Activated CD4-positive, alpha-beta T cell treated with anti-CD3 and anti-CD28 coated beads, Interleukin-2, amount 50 U/mL, for 4 hours (primary cell): Measurements from ENCODE around the gene ZNF256.

ENCODE experiments used
- DNase-seq, 2 experiments: peaks; one replicate each; pipeline ENCODE4 v3.0.0-alpha.2; 2020

Gene ZNF256

DNA sequence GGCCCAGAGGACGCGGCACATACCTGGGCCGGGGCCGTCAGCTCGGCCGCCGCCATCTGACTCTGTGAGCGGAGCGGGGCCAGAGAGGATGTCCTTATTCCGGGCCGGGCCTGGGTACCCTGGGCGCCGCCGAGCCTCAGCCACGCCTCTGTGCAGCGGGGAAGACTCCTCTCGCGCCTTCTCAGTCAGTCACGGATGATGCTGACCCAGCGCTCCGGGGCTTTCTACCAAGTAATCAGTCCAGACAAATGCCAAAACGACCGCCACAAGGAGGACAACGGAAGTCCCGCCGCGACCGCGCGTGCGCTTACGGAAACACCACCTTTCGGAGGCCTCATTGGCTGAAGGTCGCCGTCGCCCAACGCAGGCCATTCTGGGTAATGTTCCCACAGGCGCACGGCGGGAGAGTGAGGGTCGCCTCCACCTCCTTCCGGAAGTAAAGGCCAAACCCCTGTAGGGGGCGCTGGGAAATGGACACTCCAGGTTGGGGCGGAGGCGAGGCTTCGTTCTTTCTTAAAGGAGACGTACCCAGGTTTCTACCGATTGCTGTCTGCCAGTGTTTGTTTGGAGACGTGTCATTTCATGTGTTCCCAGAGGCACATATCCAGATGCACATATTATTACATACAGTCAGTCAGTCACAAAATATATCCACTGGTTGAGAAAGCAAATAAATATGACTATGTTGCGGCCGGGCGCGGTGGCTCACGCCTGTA lies at the start of gene ZNF256:
Gene ZNF256 (minus strand): TSS at position 288 of the 716 bp plus-strand sequence. CDS start 232 bp downstream, at position 56.
- DNase-seq, result peak; percentile 88 to 90

DNA sequence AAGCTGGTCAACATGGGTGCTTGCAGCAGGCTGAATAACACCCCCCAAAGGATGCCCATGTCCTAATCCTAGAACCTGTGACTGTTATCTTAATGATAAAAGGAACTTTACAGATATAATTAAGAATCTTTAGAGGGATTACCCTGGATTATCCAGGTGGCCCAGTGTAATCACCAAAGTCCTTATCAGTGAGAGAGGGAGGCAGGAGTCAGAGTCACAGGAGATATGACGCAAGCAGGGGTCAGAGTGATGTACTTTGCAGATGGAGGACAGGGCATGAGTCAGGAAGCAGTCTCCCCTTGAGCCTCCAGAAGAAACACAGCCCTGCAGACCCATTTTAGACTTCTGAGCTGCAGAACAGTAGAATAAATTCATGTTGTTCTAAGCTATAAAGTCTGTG lies 45.3 kb upstream of the ZNF256 start:
- DNase-seq, result no peak

DNA sequence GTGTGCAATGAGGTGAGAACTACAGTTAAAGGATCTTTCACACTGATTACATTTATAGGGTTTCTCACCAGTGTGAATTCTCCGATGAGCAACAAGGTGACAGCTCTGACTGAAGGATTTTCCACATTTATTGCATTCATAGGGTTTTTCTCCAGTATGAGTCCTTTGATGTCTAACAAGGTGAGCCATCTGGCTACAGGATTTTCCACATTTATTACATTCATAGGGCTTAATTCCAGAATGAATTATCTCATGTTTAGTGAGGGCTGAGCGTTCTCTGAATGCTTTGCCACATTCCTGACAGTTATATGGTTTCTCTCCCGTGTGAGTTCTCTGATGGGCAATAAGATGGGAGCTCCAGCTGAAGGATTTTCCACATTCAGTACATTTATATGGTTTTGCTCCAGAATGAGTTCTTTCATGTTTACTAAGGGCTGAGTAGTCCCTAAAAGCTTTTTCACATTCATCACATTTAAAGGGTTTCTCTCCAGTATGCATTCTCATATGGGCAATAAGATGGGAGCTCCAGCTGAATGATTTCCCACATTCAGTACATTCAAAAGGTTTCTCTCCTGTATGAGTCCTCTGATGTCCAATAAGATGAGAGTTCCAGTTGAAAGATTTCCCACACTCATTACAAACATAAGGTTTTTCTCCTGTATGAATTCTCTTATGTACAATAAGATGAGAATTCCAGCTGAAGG lies 31.2 kb upstream of the ZNF256 start:
- DNase-seq, result no peak

DNA sequence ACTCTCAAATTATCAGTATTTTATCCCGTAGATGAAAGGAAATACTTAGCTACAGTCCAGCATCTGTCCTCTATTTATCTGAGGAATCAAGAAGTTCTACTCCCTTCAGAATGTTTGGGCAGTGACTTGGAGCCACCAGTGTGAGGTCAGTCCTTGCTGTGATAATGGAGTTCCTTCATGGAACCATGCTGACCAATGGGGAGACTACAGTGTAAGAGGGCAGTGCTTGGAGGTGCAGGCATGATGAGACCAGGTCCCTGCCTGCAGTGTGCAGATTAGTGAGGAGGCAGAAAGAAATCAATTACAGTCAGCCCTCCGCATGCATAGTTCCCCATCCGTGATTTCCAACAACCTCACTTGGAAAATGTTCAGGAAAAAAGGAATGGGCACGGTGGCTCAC lies 26.9 kb upstream of the ZNF256 start, which contains the start of gene C19orf18:
Gene C19orf18 (minus strand): TSS at position 101 of the 400 bp plus-strand sequence. CDS start 102 bp downstream, outside the sequence.
- DNase-seq, result no peak

DNA sequence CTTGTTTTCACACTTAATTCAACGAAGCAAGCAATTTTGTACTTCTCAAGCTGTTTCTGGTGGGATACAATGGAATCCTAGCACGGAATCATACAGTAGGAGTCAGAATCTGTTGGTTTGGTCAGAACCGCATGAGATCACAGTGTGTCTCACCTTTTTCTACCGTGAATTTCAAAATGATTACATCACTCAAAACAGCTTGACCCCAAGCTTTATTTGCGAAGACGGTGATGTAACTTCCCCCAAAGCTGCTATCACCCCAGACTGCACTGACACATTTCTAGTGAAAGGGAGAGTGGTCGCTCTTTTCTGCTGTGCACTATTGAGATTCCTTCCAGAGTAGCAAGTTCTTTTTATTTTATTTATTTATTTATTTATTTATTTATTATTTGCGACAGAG lies 17.3 kb upstream of the ZNF256 start:
- no peak for DNase-seq

DNA sequence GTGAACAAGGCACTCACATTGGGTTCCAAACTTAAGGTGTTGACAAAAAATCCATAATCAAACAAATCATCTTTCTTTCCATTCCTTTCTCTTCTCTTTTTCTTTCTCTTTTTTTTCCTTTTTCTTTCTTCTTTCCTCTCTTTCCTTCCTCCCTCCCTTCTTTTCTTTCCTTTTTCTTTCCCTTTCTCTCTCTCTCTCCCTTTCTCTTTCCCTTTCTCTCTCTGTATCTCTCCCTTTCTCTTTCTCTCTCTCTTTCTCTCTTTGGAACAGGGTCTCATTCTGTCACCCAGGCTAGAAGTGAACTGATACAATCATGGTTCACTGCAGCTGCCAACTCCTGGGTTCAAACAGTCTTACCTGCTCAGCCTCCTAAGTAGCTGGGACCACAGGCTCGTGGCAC lies 14.3 kb upstream of the ZNF256 start:
- DNase-seq, result no peak

DNA sequence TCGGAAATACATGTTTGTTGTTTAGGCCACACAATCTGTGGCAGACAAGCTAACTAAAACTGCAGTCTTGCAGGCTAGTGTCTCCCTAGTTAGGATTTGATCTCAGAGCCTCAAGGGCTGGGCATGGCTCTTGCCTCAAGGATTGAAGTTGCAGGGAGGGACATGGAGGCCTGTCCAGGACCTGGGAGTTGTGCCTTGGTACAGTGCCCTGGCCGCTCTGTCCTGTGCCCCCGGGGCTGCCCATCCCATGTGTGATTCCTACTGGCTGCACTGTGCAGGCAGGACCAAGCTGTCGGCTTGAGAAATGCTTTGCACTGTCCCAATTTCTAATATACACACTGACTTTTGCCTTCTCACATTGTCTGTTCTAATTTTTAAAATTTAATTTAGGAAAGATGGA lies 7.5 kb upstream of the ZNF256 start:
- no peak for DNase-seq

DNA sequence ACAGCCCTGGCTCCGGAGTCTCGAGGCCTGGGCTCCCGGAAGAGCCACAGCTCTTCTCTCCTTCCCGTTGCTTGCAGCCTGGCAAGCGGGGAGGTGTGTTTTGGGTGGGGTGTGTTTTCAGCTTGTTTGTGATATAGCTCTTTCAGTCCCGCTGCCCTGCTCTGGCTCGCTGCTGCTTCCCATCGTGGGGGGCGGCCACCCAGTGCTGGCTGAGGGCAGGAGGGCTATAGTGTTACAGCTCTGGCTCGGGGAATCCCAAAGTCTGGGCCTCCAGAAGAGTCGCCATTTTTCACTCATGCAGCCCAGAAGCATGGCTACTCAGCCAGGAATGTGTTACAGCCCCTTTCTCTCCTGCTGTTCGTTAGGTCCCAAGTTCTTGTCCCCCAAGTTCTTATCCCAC lies 2.2 kb upstream of the ZNF256 start:
- no peak for DNase-seq

DNA sequence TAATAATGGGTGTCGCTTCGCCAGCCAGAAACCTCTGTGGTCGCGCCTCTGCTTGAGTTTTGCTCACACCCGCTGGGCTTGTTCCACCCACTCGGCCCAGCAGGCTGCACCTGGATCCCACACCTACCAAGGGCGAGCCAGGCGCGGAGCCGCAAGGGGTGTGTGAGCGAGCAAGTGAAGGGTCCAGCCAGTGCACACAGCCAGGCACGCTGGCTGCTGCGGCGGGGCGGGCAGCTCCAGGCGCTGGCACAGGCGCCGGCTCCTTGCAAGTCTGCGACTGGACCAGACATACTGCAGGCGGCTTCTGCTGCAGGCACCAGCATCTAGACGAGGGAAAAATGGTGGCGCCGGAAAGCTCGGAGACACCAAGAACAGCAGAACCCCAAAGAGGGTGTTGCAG lies 1.8 kb upstream of the ZNF256 start:
- DNase-seq, result no peak

DNA sequence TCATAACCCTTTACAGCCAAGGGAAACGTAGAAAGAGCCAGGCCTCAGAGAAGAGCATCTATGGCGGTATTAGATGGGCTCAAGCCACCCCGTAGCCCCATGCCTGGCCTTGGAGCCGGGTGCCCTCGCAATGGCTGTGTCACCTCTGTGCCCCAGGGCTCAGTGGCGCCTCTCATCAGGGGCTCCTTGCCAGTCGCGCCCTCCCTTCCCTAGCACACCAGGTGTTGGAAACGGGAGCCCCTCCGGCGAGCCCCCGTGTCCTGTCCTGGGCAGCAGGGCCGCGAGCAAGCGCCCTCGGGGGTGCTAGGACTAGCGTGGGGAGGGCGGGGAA lies 453 bp downstream of the ZNF256 start:
- no peak for DNase-seq

DNA sequence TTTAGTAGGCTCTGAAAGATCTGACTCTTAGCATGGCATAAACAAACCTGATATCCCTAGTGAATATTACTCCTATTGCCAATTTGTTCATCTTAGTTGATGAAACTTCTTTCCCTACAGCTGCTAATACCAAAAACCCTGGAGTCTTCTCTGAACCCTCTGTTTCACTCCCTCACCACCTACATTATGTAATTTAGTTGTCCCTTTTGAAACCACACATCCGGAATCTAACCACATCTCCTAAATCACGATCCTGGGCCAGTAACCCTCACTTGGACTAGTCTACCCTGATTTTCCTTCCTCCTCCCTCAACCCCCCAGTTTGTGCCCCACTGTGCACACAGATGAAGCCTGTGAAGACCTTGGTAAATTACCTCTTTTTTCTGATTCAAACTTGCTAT lies 1.2 kb downstream of the ZNF256 start:
- DNase-seq, result no peak

DNA sequence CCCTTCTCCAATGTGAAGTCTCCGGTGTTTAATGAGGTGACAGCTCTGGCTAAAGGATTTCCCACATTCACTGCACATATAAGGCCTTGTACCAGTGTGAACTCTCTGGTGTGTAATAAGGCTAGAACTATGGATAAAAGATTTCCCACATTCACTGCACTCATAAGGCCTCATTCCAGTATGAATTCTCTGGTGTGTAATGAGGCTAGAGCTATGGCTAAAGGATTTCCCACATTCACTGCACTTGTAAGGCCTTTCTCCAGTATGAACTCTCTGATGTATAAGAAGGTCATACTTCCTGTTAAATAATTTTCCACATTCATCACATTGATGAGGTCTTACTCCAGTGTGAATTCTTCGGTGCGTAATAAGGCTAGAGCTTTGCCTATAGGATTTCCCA lies 5.9 kb downstream of the ZNF256 start:
- DNase-seq, result no peak

DNA sequence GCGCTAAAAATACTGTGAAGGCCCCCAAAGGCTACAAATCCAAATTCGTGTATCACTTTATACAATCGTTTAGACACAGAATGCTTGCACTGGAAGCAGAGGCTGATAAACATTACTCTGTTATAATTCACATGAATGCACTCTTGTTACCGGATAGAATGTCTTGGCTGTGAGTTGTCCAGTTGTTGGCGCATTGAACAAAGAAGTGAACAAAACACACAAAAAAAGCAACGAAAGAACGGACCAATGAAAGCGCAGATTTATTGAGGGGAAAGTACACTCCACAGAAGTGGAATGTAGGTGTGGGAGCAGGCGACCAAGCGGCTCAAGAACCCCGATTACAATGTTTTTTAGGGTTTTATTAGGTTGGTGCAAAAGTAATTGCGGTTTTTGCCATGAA lies 11.8 kb downstream of the ZNF256 start:
- DNase-seq, result no peak

DNA sequence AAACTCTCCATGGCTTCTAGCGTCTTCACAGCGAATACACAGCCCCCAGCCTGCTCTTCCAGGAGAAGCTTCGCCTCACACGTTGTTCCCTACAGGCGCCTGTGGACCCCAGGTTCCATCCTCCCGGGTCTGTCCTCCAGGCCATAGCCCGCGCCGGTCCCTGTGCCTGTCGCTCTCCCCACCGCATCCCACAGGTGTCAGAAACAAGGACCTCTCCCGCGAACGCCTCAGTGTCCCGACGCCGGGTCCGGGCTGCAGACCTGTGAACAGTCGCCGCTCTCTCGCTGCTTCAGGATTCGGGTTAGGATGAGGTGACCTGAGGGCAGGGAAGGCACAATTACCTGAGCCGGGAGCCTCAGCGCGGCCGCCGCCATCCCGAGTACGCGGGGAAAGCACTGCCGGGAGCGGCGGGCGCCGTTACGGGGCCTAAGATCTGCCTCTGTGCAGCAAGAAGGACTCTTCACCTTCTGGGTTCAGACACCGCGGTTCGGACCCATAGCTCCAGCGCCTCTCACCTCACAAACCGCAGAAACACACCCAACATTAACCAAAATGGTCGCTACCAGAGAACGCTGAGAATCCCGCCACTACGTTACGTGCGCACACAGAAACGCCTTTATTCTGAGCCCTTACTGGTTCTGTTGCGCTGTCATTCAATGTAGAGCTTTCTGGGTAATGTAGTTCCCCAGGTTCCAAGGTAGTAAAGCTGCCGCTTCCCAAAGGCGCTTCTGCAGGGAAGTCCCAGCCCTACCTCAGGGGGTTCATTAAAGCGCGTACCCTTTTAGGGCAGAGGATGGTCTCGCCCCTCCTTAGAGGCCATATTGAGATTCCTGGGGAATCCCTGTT lies 12.5 kb downstream of the ZNF256 start, which contains the start of gene ZNF418:
Gene ZNF418 (minus strand): TSS at position 583 of the 846 bp plus-strand sequence. CDS start 1,580 bp downstream, outside the sequence.
- DNase-seq, result peak; percentile 11 to 21

DNA sequence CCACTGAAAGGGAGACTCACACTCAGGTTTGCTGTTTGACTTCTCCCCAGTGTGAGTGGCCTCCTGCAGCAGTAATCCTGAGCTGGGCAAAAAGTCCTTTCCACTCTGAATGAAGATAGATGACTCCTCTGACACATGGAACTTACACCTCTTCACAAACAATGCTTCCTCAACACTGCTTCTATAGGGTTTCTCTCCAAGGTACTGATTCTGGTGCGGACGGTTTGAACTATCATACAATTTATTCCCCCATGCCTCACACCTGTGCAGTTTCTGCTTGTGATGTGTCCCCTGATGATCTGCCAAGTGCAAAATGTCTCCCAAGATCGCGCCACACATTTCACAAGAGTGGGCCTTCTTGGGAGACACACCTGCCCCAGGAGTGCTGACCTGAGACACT lies 19.9 kb downstream of the ZNF256 start:
- no peak for DNase-seq

DNA sequence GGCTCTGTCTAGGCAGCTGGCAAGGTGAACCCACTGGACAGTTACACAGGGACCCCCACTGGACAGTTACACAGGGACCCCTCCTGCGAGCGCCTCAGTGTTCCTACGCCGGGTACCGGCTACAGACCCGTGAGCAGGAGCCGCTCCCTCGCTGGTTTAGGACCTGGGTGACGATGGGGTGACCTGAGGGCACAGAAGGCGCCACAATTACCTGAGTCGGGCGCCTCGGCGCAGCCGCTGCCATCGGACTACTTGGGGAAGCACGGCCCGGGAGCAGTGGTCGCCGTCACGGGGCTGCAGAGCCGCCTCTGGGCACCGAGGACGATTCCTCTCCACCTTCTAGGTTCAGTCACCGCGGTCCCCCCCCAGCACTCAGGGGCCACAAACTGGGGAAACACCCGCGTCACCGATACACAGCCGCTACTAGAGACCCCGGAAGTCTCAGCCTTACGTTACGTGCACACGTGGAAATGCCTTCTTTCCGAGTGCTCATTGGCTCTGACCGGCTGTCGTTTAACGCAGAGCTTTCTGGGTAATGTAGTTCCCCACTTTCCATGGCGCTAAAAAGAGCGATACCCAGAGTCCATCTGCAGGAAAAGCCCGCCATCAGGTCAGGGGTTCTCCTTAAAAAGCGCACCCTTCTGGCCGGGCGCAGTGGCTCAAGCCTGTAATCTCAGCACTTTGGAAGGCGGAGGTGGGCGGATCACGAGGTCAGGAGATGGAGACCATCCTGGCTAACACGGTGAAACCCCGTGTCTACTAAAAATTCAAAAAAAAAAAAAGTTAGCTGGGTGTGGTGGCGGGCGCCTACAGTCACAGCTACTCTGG lies 31.1 kb downstream of the ZNF256 start, which contains the start of gene ZNF417:
Gene ZNF417 (minus strand): TSS at position 425 of the 828 bp plus-strand sequence. CDS start 181 bp downstream, at position 244.
- peak; percentile 81 to 83 for DNase-seq

DNA sequence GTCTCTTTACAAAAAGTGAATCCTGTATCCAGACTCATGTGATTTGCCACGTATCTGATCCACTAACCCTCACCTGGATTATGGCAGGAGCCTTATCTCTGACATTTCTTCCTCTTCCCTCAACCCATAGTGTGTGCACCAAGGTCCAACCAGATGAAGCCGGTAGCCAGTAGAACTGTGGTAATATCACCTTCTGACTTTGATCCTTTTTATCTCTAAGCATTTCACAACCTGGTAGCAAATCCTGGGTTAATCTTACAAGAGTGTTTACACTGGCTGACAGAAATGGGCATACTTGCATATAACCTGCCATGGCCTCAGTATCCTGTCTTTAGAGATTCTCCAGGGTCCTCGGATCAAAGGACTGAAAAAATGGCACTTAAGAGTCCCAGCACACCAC lies 33.0 kb downstream of the ZNF256 start:
- DNase-seq, result no peak

DNA sequence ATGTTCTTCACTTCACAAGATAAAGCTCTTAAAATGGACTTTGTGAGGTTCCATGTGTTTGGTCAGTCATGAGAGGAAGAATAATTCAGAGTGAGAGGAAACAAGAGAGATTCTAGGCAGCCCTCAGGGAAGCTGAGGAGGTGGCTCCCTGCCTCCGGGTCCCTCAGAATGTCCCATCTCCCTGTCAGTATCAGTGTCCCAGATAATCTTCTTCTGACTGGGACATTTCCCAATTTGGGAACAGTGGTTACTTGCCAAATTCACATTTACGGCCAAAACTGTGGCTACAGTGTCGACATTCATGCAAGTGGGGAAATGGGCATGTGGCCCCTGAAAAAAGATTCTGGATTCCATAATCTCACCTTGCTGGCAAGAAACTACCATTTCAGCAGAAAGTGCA lies 40.1 kb downstream of the ZNF256 start:
- no peak for DNase-seq

DNA sequence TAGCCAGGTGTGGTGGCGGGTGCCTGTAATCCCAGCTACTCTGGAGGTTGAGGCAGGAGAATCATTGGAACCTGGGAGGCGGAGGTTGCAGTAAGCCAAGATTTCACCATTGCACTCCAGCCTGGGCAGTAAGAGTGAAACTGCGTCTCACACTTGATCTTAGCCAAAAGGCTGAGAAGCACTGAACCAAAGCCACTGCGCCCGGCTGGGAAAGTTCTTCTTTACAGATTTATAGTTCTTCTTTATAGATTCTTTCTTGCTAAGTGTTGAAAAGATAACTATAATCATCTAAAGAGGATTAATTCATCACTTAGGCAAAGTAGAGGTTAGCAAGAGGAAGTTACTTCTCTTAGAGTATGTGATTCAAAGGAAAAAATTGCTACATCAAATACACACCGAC lies 42.2 kb downstream of the ZNF256 start:
- DNase-seq, result no peak

DNA sequence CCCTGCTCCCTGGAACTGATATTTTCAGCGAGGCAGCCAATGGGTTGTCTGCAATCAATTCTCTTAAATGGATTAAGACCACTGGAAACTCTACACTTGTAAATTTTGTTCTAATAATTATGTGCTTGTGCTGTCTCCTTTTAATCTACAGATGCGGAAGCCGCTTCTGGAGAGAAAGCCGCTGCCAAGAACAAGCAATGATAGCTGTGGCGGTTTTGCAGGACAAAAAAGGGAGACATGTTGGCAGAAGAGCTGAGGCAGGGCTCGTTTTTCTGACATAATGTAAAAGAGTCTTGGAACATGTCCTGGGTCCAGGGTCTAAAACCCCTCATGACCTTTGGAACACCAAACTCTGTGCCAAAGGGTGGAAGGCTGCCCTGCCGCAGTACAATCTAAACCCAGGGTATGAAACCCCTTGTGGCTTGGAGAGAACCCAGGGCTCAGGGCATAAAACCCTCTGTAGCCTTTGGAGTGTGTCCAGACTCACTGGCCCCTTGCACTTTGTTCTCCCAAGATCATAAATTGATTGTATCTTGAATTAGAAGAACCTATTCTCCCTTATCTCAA lies 43.8 kb downstream of the ZNF256 start:
- DNase-seq, result no peak

DNA sequence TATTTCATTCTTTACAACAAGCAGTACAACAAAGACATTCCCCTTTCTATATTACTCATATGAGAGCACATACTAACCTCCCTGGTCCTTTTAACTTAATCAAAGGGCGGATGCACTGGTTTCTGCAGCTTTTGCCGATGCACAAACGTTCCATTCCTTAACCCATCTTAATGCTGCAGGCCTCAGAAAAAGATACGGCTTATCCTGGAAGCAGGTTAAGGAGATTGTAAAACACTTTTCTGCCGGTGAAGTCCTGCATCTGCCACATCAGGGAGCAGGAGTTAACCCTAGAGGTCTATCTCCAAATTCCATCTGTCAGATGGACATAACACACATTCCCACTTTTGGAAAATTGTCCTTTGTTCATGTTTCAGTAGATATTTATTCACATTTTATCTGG lies 47.2 kb downstream of the ZNF256 start:
- no peak for DNase-seq
